Sigmoid colon (tissue), 7 donors: Measurements from ENCODE around the gene SLC12A3. TPM values are rescaled to one million over a fixed set of nuclear protein-coding genes. Genes with fewer than 3 reads are reported as not detected.
"Not testable (repeated sequence)": the region's sequence is repeated elsewhere in the genome, so short reads cannot be mapped to it uniquely, and the experiment has no call there.

Experiments used
- DNase-seq: peaks from one replicate; pipeline ENCODE4 v3.0.0-alpha.2; 2019
- H3K27ac ChIP-seq, 4 donors: fragments of 200-600 bp; sonication (generic); one replicate each; pipeline ENCODE4 v1.5.1; 2016 to 2019; ENCODE audit warnings: mild to moderate bottlenecking in 1 of 4
- H3K27me3 ChIP-seq, 3 donors: fragments of 200-600 bp; sonication (generic); one replicate each; pipeline ENCODE4 v1.5.1; 2019; ENCODE audit warnings: mild to moderate bottlenecking in 1 of 3
- H3K36me3 ChIP-seq, 4 donors: fragments of 200-600 bp; sonication (generic); one replicate each; pipeline ENCODE4 v1.5.1; 2016 to 2019
- H3K4me1 ChIP-seq, 4 donors: fragments of 200-600 bp; sonication (generic); one replicate each; pipeline ENCODE4 v1.5.1; 2017 to 2019
- H3K4me3 ChIP-seq, 4 donors: fragments of 200-600 bp; sonication (generic); one replicate each; pipeline ENCODE4 v1.5.1; 2017 to 2019; ENCODE audit warnings: mild to moderate bottlenecking in 2 of 4, moderate library complexity in 1 of 4
- H3K9me3 ChIP-seq, 4 donors: fragments of 200-600 bp in 3 of 4; sonication (generic) in 3 of 4; one replicate each; pipeline versions ENCODE4 v1.5.1 to v1.6.1; 2013 to 2019
- CTCF ChIP-seq, 4 experiments: fragments of 450-650 bp in 3 of 4; fragments of 200-600 bp in 1 of 4; IDR thresholded peaks; one replicate each; pipeline ENCODE4 v1.5.1; 2016 to 2019; ENCODE audit warnings: antibody characterized with exemption in 4 of 4, mild to moderate bottlenecking in 3 of 4, moderate library complexity in 2 of 4
- EP300 ChIP-seq, 4 donors: sonication (generic); formaldehyde crosslinking; IDR thresholded peaks; one replicate each; pipeline ENCODE4 v1.6.1; 2017; ENCODE audit warnings: antibody characterized with exemption in 4 of 4
- POLR2A ChIP-seq, 2 donors: fragments of 450-650 bp; IDR thresholded peaks; one replicate each; pipeline ENCODE4 v1.6.1; 2016; ENCODE audit warnings: antibody characterized with exemption in 2 of 2, mild to moderate bottlenecking in 2 of 2, moderate library complexity in 2 of 2
- POLR2AphosphoS5 ChIP-seq, 4 donors: sonication (generic); formaldehyde crosslinking; IDR thresholded peaks; one replicate each; pipeline ENCODE4 v1.6.1; 2017; ENCODE audit warnings: antibody characterized with exemption in 4 of 4
- WGBS, 2 donors: extraction: QIAGEN DNeasy Blood & Tissue Kit; methylation state at CpG; one replicate each; pipeline ENCODE4 v1.1.7; 2013; 5-methylcytosine and 5-hydroxymethylcytosine counted together
- intact Hi-C: fragments of 100-400 bp; cut with DNase I; formaldehyde crosslinking; loops from one replicate; pipeline ENCODE4 v1.15.1; 2023
- polyA plus RNA-seq, 3 donors: library from polyadenylated mRNA; stranded (reverse); fragments of 200-250 nt; gene quantifications; one replicate each; pipeline ENCODE4 v1.2.3, GENCODE V29; 2013
- total RNA-seq, 4 donors: library from RNA; depleted of rRNA; stranded (reverse); fragments of >200 nt; gene quantifications; one replicate each; pipeline ENCODE4 v1.1.0, GENCODE V29; 2016
- donor health status: healthy with polysubstance abuse.
- donor health status: Bipolar disorder and iron deficiency.
- donor health status: healthy.

SLC12A3 gene
- total and polyA plus RNA-seq, 7 donors = 0.16 TPM; not detected in 6

- Histone ChIP-seq H3K36me3 (no peaks in the 10 kb centered on the region), H3K4me1 (no peaks in the 10 kb centered on the region), H3K9me3 (no peaks in the 10 kb centered on the region), H3K27ac (no peak overlapping the region), H3K27me3 (no peaks in the 10 kb centered on the region), H3K4me3 (no peak overlapping the region)
- WGBS, 2 donors = 86 to 88% methylated on average over 8 of the region's 8 CpGs
- DNase-seq = no peak
- no peak for TF ChIP-seq POLR2A (IDR thresholded peaks at IDR 0.05)
- TF ChIP-seq EP300 (IDR thresholded peaks at IDR 0.05) = no peak
- no peak for TF ChIP-seq CTCF (IDR thresholded peaks at IDR 0.05)
- TF ChIP-seq POLR2AphosphoS5 (IDR thresholded peaks at IDR 0.05) = no peak
- intact Hi-C loops = no loop called here
Measured at GRCh38 chr16:56882077-56882800, 17.2 kb downstream of the SLC12A3 start.

GRCh38 chr16:56883586-56883985, 18.6 kb downstream of the SLC12A3 start:
- intact Hi-C loops = no loop called here
- DNase-seq = no peak
- 88 to 94% methylated on average over 2 of the region's 2 CpGs for WGBS, 2 donors
- no peak overlapping the region for H3K4me3 ChIP-seq
- no peak for TF ChIP-seq POLR2AphosphoS5 (IDR thresholded peaks at IDR 0.05)
- no peaks in the 10 kb centered on the region for H3K4me1 ChIP-seq
- H3K9me3 ChIP-seq = no peaks in the 10 kb centered on the region
- H3K27ac ChIP-seq = no peak overlapping the region
- no peaks in the 10 kb centered on the region for H3K36me3 ChIP-seq
- no peaks in the 10 kb centered on the region for H3K27me3 ChIP-seq

- 90 to 94% methylated on average over 14 of the region's 14 CpGs for WGBS, 2 donors
- Histone ChIP-seq H3K4me1 (no peaks in the 10 kb centered on the region), H3K27me3 (no peaks in the 10 kb centered on the region), H3K27ac (no peak overlapping the region), H3K9me3 (no peaks in the 10 kb centered on the region), H3K4me3 (no peak overlapping the region), H3K36me3 (no peaks in the 10 kb centered on the region)
- intact Hi-C loops = no loop called here
- TF ChIP-seq POLR2AphosphoS5 (IDR thresholded peaks at IDR 0.05) (no peak), CTCF (IDR thresholded peaks at IDR 0.05) (no peak)
- no peak for DNase-seq
Measured at GRCh38 chr16:56884026-56884582, 19.1 kb downstream of the SLC12A3 start.

- H3K4me3 ChIP-seq, H3K36me3 ChIP-seq, H3K27ac ChIP-seq, DNase-seq, H3K4me1 ChIP-seq, H3K27me3 ChIP-seq, intact Hi-C loops, H3K9me3 ChIP-seq: not testable (repeated sequence)
- WGBS, 2 donors = 92 to 95% methylated on average over 13 of the region's 13 CpGs
Measured at GRCh38 chr16:56884929-56885328, 19.9 kb downstream of the SLC12A3 start.

GRCh38 chr16:56885446-56886162, 20.6 kb downstream of the SLC12A3 start:
- H3K9me3 ChIP-seq = no peaks in the 10 kb centered on the region
- H3K27me3 ChIP-seq = no peaks in the 10 kb centered on the region
- H3K4me1 ChIP-seq = no peaks in the 10 kb centered on the region
- no peak for TF ChIP-seq EP300 (IDR thresholded peaks at IDR 0.05)
- TF ChIP-seq CTCF (IDR thresholded peaks at IDR 0.05) = no peak
- TF ChIP-seq POLR2A (IDR thresholded peaks at IDR 0.05) = no peak
- no peak for TF ChIP-seq POLR2AphosphoS5 (IDR thresholded peaks at IDR 0.05)
- no peak for DNase-seq
- H3K4me3 ChIP-seq = no peak overlapping the region
- no peak overlapping the region for H3K27ac ChIP-seq
- 91 to 92% methylated on average over 9 of the region's 9 CpGs for WGBS, 2 donors
- intact Hi-C loops = no loop called here
- H3K36me3 ChIP-seq = no peaks in the 10 kb centered on the region
